ENCODE data around the gene ACOT11.

Gene ACOT11

GRCh38 chr1:54593571-54594160 is 45.6 kb downstream of the ACOT11 start:
- no peak for DNase-seq

GRCh38 chr1:54594463-54594862 is 46.4 kb downstream of the ACOT11 start:
- no peak for DNase-seq

GRCh38 chr1:54595956-54596498 is 48.0 kb downstream of the ACOT11 start:
- DNase-seq = no peak

- no peak for DNase-seq
Measured at GRCh38 chr1:54596756-54597155, 48.7 kb downstream of the ACOT11 start.

- no peak for DNase-seq
Measured at GRCh38 chr1:54597455-54598030, 49.5 kb downstream of the ACOT11 start.

- DNase-seq = no peak
Measured at GRCh38 chr1:54599211-54599823, 51.3 kb downstream of the ACOT11 start.

- DNase-seq = no peak
Measured at GRCh38 chr1:54600947-54601721, 53.1 kb downstream of the ACOT11 start.

GRCh38 chr1:54601730-54602129 is 53.7 kb downstream of the ACOT11 start:
- DNase-seq = no peak

GRCh38 chr1:54602554-54602953 is 54.5 kb downstream of the ACOT11 start:
- DNase-seq = no peak

- no peak for DNase-seq
Measured at GRCh38 chr1:54603241-54603640, 55.2 kb downstream of the ACOT11 start.

GRCh38 chr1:54604051-54604450 is 56.0 kb downstream of the ACOT11 start:
- no peak for DNase-seq

GRCh38 chr1:54604572-54605370 is 56.7 kb downstream of the ACOT11 start:
- DNase-seq = no peak

- DNase-seq = no peak
Measured at GRCh38 chr1:54606096-54606989, 58.3 kb downstream of the ACOT11 start.

GRCh38 chr1:54606990-54607325 is 58.9 kb downstream of the ACOT11 start:
- no peak for DNase-seq

- no peak for DNase-seq
Measured at GRCh38 chr1:54607821-54608565, 60.0 kb downstream of the ACOT11 start.

GRCh38 chr1:54608566-54609230 is 60.7 kb downstream of the ACOT11 start:
- DNase-seq = no peak

GRCh38 chr1:54609301-54609921 is 61.4 kb downstream of the ACOT11 start:
- DNase-seq = no peak

GRCh38 chr1:54610048-54610447 is 62.0 kb downstream of the ACOT11 start:
- no peak for DNase-seq

- DNase-seq = no peak
Measured at GRCh38 chr1:54610601-54611580, 62.9 kb downstream of the ACOT11 start.

Measured in activated T-cell treated with anti-CD3 and anti-CD28 coated beads for 4 hours (primary cell).